ENCODE results near the gene ZNF532. TPM values are rescaled to one million over a fixed set of nuclear protein-coding genes. Genes with fewer than 3 reads are reported as not detected.

The ZNF532 gene
- total RNA-seq, 3 donors from 2014 or later, result 55.5 to 71.7 (median 62.3) TPM

DNA sequence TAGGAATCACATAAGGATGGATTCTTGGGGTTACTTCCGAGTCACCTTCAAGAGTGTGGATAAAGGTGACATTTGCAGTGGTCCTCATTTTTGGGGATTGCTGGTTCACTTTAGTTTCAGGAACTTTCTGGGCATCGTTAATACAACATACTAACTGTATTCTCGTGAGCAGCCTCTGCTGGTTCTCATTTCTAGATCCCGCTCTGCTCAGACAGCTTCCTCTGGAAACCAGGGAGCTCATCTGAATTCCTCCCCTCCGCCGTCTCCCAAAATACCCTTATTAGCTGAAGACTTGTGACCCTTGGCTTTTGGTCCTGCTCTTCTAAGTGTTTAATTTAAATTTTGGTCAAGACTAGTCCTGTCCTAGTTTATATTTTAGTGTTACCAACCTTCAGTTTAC is 64.5 kb downstream of the ZNF532 start:
- H3K4me3 ChIP-seq, result no peak overlapping the region
- H3K4me1 ChIP-seq, result no peaks in the 10 kb centered on the region
- intact Hi-C loops (cut with DNase I; ENCODE audit: low total_unique reads), result no loop called here
- no peaks in the 10 kb centered on the region for H3K36me3 ChIP-seq
- DNase-seq (ENCODE audit: low spot score in 2 of 2), result no peak
- no peak overlapping the region for H3K27ac ChIP-seq
- no peaks in the 10 kb centered on the region for H3K27me3 ChIP-seq
- TF ChIP-seq, protein P1, sequence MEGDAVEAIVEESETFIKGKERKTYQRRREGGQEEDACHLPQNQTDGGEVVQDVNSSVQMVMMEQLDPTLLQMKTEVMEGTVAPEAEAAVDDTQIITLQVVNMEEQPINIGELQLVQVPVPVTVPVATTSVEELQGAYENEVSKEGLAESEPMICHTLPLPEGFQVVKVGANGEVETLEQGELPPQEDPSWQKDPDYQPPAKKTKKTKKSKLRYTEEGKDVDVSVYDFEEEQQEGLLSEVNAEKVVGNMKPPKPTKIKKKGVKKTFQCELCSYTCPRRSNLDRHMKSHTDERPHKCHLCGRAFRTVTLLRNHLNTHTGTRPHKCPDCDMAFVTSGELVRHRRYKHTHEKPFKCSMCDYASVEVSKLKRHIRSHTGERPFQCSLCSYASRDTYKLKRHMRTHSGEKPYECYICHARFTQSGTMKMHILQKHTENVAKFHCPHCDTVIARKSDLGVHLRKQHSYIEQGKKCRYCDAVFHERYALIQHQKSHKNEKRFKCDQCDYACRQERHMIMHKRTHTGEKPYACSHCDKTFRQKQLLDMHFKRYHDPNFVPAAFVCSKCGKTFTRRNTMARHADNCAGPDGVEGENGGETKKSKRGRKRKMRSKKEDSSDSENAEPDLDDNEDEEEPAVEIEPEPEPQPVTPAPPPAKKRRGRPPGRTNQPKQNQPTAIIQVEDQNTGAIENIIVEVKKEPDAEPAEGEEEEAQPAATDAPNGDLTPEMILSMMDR (IDR thresholded peaks at IDR 0.05), result no peak
- H3K9me3 ChIP-seq, result peaks cover 6 to 8% of the 10 kb centered on the region in 2 donors

DNA sequence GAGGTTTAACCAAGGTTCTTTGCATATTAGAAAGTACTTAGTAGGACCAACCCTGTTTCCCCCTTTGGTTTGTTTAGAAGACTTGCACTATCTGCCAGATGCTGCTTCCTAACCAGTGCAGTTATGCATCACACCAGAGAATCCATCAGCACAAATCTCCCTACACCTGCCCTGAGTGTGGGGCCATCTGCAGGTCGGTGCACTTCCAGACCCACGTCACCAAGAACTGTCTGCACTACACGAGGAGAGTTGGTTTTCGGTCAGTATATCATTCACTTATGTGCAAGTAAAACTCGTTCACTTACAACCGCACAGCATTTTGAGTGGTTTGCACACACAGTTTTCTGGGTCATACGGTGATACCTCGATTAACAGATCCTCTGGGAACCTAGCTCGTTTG is 69.7 kb downstream of the ZNF532 start:
- intact Hi-C loops (cut with DNase I; ENCODE audit: low total_unique reads), result no loop called here

DNA sequence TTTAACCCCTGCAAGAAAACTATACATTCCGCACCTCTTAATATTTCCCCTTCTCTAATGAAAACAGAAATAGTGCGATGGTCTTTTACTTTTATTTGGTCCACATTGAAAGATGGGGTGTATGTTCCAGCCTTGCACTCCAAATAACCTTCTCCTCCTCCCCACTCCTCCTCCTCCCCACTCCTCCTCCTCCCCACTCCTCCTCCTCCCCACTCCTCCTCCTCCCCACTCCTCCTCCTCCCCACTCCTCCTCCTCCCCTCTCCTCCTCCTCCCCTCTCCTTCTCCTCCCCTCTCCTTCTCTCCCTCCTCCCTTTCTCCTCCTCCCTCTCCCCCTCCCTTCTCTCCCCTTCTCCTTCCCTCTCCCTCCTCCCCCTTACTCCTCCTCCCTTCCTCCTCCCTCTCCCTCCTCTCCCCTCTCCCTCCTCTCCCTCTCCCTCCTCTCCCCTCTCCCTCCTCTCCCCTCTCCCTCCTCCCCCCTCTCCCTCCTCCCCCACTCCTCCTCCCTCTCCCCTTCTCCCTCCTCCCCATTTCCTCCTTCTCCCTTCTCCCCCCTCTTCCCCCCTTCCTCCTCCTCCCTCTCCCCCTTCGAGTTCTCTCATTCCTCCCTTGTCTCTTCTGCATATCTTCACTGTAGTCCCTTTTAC is 70.4 kb downstream of the ZNF532 start:
- intact Hi-C loops (cut with DNase I; ENCODE audit: low total_unique reads), result no loop called here

More for the DNA sequence above, 69.7 kb downstream of the ZNF532 start:
- Histone ChIP-seq H3K36me3 (no peaks in the 10 kb centered on the region), H3K27ac (no peak overlapping the region), H3K27me3 (no peaks in the 10 kb centered on the region), H3K4me3 (no peak overlapping the region), H3K9me3 (no peaks in the 10 kb centered on the region), H3K4me1 (no peaks in the 10 kb centered on the region)
- DNase-seq (ENCODE audit: low spot score in 2 of 2), result no peak
- TF ChIP-seq, protein P1 (IDR thresholded peaks at IDR 0.05), result no peak
- TF ChIP-seq POLR2A (IDR thresholded peaks at IDR 0.05), result no peak
- no peak for TF ChIP-seq POLR2AphosphoS5 (IDR thresholded peaks at IDR 0.05)

DNA sequence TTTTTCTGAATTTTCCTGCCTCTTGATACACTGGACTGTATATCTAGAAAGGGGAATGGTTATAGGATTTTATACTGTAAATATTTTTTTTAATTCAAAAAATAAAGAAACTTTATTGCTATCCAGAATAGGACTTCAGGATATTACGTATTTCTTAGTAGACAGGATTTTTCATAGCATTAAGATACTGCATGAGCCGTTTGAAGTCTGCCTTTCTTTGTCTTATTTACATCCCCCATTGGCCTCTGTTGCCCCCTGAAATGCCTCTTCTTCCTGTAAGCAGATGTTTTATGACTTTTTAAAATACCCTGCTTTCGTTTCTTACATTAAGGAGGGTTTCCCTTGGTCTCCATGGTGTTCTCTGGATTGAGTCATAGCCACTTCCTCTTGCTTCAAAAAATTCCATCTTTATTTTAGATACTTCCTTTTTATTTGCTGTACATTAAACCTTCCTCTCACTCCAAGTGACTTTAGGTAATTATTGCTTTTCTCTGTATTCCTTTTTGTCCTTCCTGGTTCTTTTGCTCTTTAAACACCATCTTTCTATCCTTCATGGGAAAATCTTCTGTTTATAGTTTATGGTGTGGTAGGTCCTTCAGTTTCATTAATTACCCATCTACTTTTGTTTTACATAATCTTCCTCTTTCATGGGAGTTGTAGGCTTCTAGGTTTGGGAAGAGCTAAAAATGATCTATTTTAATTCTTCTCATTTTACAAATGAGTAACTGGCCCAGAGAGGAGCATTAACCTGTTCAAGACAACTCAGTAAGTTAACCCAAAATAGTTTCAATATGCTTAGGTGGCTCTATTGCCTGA is 72.6 kb downstream of the ZNF532 start:
- TF ChIP-seq, protein P1 (IDR thresholded peaks at IDR 0.05), result no peak
- TF ChIP-seq POLR2AphosphoS5 (IDR thresholded peaks at IDR 0.05) (no peak), POLR2A (IDR thresholded peaks at IDR 0.05) (no peak)
- DNase-seq (ENCODE audit: low spot score in 2 of 2), result no peak
- Histone ChIP-seq H3K27ac (peak overlapping the region in 1 of 2 donors; percentile 17), H3K4me1 (no peaks in the 10 kb centered on the region), H3K36me3 (no peaks in the 10 kb centered on the region), H3K4me3 (no peak overlapping the region), H3K27me3 (no peaks in the 10 kb centered on the region), H3K9me3 (no peaks in the 10 kb centered on the region)
- intact Hi-C loops (cut with DNase I; ENCODE audit: low total_unique reads), result no loop called here

More for the DNA sequence above, 70.4 kb downstream of the ZNF532 start:
- no peaks in the 10 kb centered on the region for H3K36me3 ChIP-seq
- no peak for TF ChIP-seq POLR2A (IDR thresholded peaks at IDR 0.05)
- no peak overlapping the region for H3K27ac ChIP-seq
- no peaks in the 10 kb centered on the region for H3K9me3 ChIP-seq
- no peaks in the 10 kb centered on the region for H3K4me1 ChIP-seq
- H3K4me3 ChIP-seq, result no peak overlapping the region
- H3K27me3 ChIP-seq, result no peaks in the 10 kb centered on the region
- DNase-seq (ENCODE audit: low spot score in 2 of 2), result no peak

DNA sequence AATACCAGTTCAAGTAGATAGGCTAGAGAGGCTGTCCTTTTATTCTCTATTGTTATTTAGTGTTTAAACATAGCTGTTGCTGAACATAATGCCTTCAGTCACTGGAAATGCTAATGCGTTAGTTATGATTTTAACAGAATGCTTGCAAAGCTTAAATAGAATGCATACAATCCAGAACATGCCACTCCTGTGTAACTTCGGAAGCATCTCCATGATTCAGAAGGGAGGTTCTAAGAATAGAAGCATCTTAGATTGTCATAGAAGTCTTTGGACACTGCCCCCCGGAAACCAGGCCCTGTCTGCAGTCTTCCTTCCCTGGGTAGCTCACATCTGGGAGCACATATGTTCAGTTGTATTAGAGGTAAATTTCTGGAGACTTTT is 73.2 kb downstream of the ZNF532 start:
- no peaks in the 10 kb centered on the region for H3K9me3 ChIP-seq
- H3K4me1 ChIP-seq, result no peaks in the 10 kb centered on the region
- no peak for DNase-seq (ENCODE audit: low spot score in 2 of 2)
- TF ChIP-seq, protein P1 (IDR thresholded peaks at IDR 0.05), result no peak
- TF ChIP-seq POLR2AphosphoS5 (IDR thresholded peaks at IDR 0.05) (no peak), POLR2A (IDR thresholded peaks at IDR 0.05) (no peak)
- H3K36me3 ChIP-seq, result no peaks in the 10 kb centered on the region
- no peak overlapping the region for H3K27ac ChIP-seq
- H3K27me3 ChIP-seq, result no peaks in the 10 kb centered on the region
- intact Hi-C loops (cut with DNase I; ENCODE audit: low total_unique reads), result no loop called here
- no peak overlapping the region for H3K4me3 ChIP-seq
